ENCODE results near the gene SUSD1.
"Not testable (repeated sequence)": the region's sequence is repeated elsewhere in the genome, so short reads cannot be mapped to it uniquely, and the experiment has no call there.

SUSD1 gene

DNA sequence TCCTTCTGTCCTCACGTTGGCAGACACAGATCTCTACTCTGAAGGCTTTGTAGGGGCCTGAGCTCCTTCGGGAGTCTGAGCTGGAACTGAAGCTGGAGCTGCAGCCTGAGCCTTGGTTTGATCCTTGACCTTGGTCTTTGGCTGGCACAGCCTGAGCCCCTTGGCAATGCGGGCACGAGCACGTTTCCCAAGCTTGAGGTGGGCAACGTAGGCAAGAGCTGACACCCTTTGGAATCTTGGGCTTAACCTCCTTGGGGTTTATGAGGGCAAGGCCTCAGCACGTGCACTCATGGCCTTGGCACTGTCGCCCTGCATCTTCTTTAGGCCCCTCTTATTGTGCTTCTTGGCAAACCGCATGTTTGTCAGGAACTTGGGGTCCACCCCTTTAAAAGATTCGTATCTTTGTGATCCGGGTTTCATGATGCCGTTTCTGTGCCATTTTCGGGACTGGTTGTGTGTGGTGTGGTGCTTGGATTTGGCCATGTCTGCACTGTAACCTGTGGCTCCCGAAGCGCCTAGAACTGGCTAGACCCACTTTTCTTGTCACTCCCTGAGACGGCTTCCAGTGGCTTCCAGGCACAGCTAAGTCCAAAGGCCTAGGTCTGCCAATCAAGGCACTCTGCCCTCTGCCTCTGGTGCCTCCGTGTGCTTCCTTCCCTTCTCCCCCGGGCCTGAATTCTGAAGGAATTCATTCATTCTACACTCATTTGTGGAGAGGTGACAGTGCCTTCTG lies 1.4 kb downstream of the SUSD1 start:
- DNase-seq: no peak

DNA sequence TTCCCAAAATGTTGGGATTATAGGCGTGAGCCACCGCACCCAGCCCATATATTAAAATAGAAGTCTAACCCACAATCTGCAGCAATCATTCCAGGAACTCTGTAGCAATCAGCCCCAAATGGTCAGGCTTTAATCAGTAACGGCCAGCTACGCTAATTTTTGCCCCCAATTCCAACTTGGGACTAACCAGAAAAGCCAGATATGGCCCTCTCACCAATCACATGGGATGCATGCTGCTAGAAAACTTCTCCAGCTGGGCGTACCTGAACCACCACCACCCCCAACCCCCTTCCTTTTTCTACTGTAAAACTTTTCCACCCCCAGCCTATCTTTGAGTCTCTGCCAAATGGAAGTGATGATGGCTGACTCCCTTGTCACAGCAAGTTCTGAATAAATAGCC lies 4.1 kb downstream of the SUSD1 start:
- DNase-seq: no peak

DNA sequence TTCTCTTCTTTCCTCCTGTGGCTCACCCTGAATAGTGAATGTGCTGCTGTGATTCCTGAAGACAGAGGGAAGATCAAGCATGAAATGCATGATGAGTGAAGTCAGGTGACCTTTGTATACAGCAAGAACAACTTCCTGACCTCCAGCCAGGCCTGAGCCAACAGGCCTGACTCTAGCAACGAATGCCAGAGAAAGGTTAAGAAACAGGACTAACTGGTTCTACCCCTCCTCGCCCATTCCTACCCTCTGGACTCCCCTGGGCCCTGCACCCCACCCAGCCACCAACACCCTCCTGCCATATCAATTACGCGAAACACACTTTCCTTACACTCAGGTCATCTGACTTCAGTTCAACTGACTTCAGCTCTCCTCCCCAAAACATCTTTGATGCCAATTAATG lies 4.9 kb downstream of the SUSD1 start:
- DNase-seq: no peak

DNA sequence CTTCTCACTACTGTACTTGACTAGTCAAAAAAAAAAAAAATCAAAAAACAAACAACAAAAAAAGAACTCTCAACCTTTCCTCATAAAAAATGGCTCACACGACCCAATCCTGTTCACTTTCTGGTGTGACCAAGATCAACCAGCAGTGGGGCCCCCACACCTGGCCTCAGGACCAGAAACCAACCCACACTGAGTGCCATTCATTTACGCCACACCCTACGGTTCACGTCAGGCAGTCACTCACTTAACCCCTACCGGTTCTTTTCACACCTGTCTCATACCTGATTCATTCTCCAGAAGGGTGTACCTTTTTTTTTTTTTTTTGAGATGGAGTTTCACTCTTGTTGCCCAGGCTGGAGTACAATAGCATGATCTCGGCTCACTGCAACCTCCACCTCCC lies 5.7 kb downstream of the SUSD1 start:
- no peak for DNase-seq

DNA sequence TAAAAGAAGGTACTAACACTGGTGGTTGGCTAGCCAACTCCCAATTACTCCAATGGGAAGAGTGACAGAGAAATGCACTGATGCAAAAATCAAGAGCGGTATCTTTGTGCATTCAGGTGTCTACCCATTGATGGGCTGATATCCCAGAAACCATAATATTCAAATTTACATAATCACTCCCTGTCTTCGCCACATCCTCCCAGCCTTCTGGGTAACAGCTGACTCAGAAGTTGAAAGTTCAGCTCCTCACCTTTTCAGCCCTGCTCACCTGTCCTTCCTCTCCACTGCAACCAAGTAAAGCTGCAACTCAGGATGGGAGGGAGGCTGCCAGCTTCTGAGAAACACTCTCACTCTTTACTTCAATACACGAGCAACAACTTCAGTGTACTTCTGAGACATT lies 6.9 kb downstream of the SUSD1 start:
- DNase-seq: no peak

DNA sequence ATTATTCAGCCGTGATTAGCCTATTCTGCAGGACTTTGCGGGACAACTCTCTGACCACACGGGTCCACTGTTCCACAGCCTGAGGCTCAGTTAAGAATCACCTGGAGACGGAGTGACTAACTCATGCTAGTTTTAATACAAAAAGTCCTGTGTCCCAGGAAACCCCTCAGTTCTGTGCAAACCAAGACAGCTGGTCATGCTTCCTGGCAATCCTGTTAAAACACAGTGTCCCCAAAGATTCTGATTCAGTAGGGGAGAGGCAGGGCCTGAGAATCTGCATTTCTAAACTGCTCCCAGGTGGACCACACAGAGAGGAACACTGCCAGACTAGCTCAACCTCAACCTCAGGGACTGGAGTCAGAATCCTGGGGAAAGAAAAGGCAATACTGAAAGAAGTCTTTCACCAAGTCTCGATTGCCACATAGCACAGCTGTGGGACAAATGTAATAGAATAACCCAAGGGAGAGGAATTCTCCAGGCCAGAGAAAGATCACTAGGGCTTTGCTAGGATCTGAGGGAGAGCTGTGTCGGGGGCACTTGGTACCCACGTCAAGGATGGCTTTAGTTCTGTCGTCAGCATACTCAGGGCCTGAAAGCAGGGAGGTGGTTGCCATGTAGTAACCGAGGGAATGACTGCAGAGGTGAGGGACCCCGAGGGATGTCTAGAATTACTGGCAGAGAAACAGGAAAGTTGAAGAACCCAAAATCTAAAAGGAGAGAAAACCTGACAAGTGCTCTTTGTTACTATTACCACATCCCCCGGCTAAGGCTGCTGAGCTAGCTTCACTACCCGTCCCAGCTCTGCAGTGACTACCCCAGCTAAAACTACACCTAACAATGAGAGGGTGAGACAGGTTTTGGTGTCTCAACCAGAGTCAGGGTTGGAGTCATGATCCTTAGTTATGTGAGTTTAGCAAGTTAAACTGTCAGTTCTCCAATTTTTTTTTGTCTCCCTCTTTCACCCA lies 8.6 kb downstream of the SUSD1 start:
- peak in 1 of 2 donors; percentile 5 for DNase-seq

DNA sequence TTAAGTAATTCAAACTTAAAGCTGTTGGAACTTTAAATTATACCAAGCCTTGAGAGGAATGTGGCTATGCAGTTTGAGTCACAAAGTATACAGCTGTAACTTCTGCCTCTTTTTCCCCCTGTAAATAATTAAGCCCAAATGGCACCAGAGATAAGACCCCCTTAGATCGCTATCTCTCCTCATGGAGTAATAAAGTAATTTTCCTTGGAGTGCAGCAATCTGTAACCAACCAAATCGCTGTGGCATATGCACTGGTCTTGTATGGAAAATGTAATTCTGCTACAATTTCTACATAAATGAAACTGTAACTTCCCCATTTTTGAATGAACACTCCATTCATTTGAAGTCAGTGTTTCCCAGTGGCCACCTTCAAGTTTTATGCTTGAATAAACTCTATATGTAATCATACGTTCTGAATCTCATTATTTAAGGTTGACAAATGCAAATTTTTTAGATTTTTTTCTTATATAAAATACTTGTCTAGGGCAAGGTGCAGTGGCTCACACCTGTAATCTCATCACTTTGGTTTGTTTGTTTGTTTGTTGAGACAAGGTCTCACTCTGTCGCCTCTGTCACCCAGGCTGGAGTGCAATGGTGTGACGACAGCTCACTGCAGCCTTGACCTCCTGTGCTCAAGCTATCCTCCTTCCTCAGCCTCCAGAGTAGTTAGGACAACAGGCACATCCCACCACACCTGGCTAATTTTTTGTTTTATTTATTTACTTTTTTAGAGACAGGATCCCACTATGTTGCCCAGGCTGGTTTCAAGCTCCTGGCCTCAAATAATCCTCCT lies 12.3 kb downstream of the SUSD1 start:
- DNase-seq: peak; percentile 31 to 57

DNA sequence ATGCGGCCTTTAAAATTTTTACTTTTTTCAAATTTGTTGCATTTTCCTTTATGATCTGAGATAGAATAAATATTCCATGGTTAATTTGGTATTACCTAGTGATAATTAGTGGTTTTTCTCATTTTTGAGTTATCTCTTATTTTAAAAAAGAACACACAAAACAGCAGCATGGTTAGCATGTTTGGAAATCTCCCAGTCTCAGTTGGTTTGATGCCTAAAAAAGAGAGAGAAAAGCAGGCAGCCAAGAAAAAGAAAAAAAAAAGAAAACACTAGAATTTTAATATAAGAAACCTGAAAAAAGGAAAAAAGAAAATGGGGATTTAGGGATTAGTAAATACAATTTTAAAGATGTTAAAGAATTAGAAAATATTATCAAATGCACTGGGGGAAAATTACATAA lies 15.3 kb downstream of the SUSD1 start:
- DNase-seq: no peak

DNA sequence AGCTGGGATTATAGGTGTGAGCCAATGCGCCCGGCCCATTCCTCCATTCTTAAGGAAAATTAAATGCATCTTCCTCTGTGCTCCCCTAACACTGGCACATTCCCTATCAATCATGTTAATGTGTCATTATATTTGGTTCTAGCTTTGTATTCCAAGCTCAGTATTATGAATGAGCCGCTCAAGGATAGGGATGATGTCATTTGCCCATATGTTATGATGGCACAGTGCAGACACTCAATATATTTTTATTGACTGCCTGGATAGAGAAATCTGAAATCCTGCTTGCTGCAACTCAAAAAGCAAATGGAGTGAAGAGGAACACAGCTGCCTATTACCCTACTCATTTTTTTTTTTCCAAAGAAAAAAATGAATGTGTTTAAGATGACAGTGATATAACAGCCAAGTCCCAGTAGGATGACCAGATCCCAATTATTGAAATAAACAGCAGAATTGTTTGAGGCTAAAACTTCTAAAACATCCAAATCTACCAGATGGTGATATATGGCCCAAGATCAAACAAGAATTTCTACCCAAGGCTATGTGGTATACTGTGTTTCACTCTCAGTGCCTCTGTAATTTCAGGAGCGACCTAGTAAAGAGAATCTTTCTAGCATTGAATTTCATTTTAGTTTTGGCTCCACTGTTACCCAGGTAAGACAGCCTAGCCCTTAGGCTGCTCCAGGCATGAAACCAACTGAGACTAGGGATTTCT lies 16.3 kb downstream of the SUSD1 start:
- DNase-seq: no peak

DNA sequence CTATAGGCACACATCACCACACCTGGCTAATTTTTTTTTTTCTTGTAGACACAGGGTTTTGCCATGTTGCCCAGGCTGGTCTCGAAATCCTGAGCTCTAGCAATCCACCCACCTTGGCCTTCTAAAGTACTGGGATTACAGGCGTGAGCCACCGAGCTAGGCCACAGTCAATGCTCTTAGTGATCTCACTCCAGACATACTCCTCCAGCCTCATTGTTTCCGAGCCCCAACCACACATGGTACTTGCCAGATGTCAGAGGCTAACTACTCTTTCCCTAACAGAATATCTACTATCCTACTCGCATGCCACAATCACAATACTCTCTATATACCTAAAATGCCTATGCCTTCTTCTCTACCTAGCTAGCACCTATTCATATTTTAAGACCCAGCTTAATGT lies 17.1 kb downstream of the SUSD1 start:
- DNase-seq: no peak

DNA sequence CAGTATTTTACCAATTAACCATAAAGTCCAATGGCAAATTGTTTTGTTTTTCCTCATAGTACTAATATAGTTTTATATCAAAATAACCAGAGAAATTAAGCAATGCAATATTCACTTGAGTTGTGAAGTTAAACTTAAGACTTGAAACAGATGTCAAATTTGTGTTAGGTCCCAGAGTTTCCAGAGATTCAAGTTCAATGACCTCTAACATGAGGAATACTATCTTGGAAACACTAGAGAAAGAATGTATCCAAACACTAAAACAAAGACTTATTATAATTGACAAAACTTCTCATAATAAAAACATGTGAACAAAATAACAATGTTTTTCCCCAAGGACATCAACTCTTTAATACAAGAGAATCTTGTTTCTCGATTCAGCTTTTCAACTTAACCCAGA lies 18.0 kb downstream of the SUSD1 start:
- DNase-seq: no peak

DNA sequence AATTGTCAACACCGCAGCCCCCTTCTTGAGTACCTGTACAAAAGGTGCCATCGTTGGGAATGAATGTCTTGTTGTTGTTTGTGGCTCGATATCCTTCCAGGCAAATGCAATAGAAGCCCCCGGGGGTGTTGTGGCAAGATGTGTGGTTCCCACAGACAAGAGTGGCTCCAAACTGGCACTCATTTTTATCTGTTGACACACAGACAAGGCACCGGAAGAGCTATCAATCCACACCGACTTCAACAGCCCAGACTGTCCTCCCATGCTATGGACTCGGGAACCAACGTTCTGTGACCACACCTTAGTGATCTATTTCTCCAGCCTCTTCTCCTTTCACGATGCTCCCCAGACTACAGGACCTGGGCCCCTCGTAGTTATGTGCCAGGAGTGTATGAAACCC lies 25.9 kb downstream of the SUSD1 start:
- no peak for DNase-seq

DNA sequence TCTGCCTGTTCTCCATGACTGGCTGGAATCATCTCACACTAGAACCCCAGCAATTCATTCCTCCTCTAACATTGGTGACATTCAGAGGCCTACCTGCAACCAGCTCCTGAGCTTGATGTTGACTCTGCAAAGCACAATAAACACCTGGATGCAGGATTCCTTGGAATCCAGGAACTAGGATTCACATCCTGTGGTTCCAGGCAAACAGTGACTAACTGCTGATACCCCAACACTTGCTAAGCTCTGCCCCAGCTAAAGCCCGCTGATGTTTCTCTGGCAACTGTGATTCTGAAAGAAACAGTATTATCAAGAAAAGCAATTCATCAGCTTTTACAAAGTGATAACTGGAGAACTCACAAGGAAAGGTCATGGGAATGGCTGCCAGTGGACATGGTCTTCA lies 29.2 kb downstream of the SUSD1 start:
- no peak for DNase-seq

DNA sequence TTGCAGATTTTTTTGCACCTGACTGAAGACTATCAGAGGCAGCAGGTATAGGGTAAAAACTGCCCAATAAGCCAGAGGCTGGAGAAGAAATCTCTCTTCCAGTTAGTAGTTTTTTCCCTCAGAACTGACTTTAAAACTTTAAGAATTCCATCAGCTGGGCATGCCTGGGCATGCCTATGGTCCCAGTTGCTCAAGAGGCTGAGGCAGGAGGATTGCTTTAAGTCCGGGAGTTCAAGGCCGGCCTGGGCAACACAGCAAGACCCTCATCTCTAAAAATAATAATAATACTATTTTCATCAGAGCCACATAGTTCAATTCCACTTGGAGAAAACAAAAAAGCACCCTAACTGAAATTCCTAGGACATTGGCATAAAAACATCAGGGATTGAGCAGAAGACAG lies 30.3 kb downstream of the SUSD1 start:
- no peak for DNase-seq

DNA sequence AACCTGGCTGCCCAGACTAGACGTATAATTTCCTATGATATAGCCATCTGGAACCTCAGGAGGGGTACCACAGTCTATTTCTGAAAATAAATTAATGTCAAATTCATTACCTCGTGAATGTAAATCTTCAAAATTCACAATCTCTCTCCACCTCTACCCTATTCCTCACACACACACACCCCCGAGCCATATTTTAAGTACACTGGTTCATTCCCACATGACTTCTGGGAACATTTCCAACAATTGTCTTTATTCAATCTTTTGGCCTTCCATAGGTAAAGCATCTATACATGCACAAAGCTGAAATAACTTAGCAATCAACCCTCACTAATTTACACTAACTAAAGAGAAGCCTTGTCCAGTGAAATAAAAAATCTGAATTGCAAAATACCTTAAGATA lies 32.7 kb downstream of the SUSD1 start:
- DNase-seq: no peak

DNA sequence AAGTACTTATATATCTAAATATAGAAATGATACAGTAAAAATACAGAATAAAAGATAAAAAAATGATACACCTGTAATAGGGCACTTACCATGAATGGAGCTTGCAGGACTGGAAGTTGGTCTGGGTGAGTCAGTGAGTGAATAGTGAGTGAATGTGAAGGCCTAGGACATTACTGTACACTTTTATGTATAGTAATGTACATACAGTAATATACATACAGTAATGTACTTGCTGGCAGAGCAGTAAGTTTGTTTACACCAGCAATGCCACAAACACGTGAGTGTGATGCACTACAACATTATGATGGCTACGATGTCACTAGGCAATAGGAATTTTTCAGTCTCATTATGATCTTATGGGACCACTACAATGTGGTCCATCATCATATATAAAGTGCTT lies 34.2 kb downstream of the SUSD1 start:
- no peak for DNase-seq

DNA sequence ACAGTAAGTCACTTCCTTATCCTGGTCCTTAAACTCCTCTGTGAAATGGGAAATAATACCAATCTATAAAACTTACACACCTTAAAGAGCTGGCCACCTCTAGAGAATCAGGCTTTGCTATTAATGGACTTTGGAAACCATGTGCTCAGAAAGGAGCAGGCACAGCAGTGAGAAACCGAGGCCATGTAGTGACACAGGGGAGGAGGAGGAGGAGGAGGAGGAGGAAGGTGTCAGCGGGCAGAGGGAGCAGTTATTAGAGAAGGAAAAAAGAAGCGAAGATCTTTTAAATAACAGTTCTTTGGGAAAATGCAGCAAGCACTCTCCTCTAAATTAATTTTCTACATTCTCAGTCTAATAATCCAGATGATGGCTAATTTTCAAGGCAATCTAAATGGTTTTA lies 38.0 kb downstream of the SUSD1 start:
- DNase-seq: no peak

DNA sequence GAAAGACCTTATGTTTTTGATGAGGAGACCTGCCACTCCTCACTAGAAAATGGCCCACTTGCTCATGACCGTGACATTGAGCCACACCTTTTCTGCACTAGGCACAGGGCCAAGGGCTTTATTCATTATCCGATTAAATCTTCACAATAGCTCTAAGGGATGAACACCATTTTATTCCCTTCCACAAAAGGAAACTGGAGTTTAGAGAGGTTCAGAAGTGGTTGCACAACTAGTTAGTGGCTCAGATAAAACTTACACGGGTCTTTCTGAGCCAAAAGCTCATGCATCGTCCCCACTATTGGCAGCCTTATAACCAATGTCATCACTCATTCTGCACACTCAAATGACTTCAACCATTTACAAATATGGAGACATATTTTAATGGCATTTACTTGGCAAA lies 39.4 kb downstream of the SUSD1 start:
- no peak for DNase-seq

DNA sequence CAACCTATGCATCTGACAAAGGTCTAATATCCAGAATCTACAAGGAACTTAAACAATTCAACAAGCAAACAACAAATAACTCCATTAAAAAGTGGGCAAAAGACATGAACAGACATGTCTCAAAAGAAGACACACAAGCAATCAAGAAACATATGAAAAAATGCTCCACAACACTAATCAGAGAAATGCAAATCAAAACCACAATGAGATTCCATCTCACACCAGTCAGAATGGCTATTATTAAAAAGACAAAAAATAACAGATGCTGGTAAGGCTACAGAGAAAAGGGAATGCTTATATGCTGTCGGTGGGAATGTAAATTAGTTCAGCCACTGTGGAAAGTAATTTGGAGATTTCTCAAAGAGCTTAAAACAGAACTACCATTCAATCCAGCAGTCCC lies 41.3 kb downstream of the SUSD1 start:
- DNase-seq: not testable (repeated sequence)

DNA sequence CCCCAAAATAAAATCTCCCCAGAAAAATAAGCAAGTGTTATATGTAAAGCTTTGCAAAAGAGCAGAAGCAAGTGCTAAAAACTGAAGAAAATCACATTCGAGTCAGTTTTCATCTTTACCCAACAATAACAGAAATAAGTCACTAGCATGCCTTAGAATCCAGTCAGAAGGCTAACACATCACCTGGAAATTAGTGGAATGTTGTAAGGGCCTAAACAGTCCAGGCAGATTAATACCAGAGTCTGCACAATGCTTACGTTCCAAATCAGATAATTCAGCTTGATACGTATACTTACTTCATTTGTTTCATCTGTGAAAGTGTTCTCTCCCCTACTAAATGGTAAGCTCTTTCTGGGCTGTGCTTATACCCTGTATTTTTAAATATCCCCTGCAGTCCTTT lies 42.7 kb downstream of the SUSD1 start:
- no peak for DNase-seq

DNA sequence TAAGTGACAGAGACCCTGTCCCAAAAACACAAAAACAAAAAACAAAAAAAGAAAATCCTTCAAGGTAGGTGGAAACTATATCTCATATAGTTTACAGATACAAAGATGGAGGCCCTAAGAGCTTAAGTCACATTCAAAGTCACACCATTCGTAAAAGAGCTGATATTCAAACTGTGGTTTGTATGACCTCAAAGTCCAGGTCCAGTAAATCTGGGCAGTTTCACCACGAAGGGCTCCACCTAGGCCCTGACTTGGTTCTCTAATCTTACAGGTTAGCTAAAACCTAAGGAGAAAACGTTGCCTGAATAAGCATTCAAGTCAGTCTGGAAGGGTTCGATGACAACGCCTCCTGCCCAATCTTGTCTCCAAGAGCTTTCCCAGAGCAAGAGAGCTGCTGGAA lies 44.1 kb downstream of the SUSD1 start:
- DNase-seq: no peak

DNA sequence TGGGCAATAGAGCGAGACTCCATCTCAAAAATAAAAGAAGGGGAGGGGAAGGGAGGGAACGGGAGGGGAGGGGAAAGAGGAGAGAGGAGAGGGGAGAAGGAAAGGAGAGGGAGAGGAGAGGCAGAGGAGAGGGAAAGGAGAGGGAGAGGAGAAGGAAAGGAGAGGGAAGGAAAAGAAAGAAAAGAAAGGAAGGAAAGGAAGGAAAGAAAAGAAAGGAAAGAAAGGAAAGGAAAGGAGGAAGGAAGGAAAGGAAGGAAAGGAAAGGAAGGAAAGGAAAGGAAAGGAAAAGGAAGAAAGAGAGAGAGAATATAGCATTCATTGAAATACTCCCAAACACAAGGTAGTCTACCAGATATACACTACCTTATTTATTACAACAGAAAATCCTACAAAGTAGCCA lies 44.8 kb downstream of the SUSD1 start:
- no peak for DNase-seq

DNA sequence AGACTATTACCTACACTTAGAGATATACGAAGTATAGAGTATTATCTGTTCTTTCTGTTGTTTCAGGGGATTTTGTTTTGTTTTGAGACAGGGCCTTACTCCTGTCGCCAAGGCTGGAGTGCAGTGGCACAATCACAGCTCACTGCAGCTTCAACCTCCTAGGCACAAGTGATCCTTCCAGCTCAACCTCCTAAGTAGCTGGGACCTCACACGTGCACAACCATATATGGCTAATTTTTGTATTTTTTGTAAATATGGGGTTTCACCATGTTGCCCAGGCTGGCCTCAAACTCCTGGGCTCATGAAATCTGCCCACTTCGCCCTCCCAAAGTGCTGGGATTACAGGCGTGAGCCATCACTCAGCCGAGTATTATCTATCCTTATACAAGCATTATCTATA lies 45.9 kb downstream of the SUSD1 start:
- DNase-seq: no peak

Data from inflammatory macrophage treated with lipopolysaccharide for 1 hour (primary cell).